Diencephalon (tissue), 1 donor: ENCODE results near the gene ZBTB7C. TPM values are rescaled to one million over a fixed set of nuclear protein-coding genes. Genes with fewer than 3 reads are reported as not detected.

Experiments
- small RNA-seq: library from RNA; depleted of rRNA; stranded (forward); fragments of <200 nt; gene quantifications from one replicate; pipeline ENCODE3, GENCODE V24; 2014
- total RNA-seq: library from RNA; depleted of rRNA; stranded (reverse); fragments of >200 nt; gene quantifications from one replicate; pipeline ENCODE4 v1.2.3, GENCODE V29; 2014

Gene ZBTB7C
- total RNA-seq = 9.9 TPM

GRCh38 chr18:48408727-48409590, at the start of gene ZBTB7C:
Gene ZBTB7C, minus strand, starts transcription at chr18:48409383.

Small RNA genes within 50 kb of the gene (small RNA-seq; reads per million reads assigned to genes)
- gene RNU6-708P = not detected

Other genes starting within 250 kb of the ZBTB7C start
- 65.3 TPM for gene CTIF, start 129.6 kb upstream of the ZBTB7C start, total RNA-seq